Measurements from ENCODE around the gene FYN. TPM values are rescaled to one million over a fixed set of nuclear protein-coding genes. Genes with fewer than 3 reads are reported as not detected.

The FYN gene
- total RNA-seq, 2 donors from 2014 or later: 11.3 to 21.5 TPM

DNA sequence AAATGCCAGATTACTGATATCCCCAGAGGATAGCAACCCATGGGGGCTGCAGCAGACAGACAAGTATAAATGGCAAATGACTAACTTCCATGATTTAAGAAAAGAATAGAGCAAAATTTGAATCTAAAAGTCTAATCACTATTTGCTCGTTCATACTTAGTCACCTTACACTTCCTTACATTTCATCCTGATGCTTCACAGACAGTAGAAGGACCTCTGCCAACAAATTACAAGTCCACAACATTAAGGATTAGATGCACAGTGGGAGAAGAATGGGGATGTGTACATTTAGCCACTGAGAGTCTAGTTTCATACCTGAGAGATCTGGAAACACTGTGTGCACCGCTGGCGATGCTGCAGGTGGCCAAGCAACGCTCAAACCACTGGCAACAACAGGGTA is 72.4 kb downstream of the FYN start:
- H3K9me3 ChIP-seq: no peaks in the 10 kb centered on the region
- TF ChIP-seq, protein P1, sequence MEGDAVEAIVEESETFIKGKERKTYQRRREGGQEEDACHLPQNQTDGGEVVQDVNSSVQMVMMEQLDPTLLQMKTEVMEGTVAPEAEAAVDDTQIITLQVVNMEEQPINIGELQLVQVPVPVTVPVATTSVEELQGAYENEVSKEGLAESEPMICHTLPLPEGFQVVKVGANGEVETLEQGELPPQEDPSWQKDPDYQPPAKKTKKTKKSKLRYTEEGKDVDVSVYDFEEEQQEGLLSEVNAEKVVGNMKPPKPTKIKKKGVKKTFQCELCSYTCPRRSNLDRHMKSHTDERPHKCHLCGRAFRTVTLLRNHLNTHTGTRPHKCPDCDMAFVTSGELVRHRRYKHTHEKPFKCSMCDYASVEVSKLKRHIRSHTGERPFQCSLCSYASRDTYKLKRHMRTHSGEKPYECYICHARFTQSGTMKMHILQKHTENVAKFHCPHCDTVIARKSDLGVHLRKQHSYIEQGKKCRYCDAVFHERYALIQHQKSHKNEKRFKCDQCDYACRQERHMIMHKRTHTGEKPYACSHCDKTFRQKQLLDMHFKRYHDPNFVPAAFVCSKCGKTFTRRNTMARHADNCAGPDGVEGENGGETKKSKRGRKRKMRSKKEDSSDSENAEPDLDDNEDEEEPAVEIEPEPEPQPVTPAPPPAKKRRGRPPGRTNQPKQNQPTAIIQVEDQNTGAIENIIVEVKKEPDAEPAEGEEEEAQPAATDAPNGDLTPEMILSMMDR (IDR thresholded peaks at IDR 0.05): no peak
- H3K9ac ChIP-seq (ENCODE audit: low read depth in 2 of 2, low read length in 2 of 2): no peak overlapping the region
- H3K36me3 ChIP-seq: no peaks in the 10 kb centered on the region
- intact Hi-C loops (cut with DNase I): no loop called here
- no peak overlapping the region for H3K27ac ChIP-seq
- H3K27me3 ChIP-seq: no peaks in the 10 kb centered on the region
- DNase-seq: no peak
- H3K4me1 ChIP-seq: no peaks in the 10 kb centered on the region
- no peak overlapping the region for H3K4me3 ChIP-seq

DNA sequence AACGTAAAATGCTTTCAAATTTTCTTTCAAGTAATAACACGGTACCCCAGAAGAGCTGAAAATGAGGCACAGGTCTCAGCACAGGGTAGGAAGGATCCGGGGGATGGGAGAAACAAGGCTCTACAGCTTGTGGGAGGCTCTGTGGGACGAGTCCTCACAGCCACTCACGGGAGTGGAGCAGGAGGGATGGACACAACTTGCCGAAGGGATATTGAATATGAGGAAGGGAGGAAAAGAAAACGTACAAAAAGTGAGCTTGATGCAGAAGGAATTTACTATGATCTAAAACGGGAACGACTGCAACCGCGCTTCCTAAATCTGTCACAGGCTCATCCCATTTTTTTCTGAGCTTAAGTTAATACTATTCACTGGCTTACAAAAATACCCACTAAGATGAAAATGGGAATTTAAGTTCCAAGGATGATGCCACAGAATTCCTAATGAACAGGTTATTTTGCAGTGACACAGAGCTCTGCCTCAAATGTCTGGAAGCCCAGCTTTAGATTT is 72.9 kb downstream of the FYN start:
- TF ChIP-seq, protein P1 (IDR thresholded peaks at IDR 0.05): no peak
- no peaks in the 10 kb centered on the region for H3K9me3 ChIP-seq
- no peak overlapping the region for H3K9ac ChIP-seq (ENCODE audit: low read depth in 2 of 2, low read length in 2 of 2)
- no peaks in the 10 kb centered on the region for H3K4me1 ChIP-seq
- no peaks in the 10 kb centered on the region for H3K36me3 ChIP-seq
- H3K27me3 ChIP-seq: no peaks in the 10 kb centered on the region
- no peak overlapping the region for H3K4me3 ChIP-seq
- no peak for DNase-seq
- no peak overlapping the region for H3K27ac ChIP-seq
- intact Hi-C loops (cut with DNase I): no loop called here

DNA sequence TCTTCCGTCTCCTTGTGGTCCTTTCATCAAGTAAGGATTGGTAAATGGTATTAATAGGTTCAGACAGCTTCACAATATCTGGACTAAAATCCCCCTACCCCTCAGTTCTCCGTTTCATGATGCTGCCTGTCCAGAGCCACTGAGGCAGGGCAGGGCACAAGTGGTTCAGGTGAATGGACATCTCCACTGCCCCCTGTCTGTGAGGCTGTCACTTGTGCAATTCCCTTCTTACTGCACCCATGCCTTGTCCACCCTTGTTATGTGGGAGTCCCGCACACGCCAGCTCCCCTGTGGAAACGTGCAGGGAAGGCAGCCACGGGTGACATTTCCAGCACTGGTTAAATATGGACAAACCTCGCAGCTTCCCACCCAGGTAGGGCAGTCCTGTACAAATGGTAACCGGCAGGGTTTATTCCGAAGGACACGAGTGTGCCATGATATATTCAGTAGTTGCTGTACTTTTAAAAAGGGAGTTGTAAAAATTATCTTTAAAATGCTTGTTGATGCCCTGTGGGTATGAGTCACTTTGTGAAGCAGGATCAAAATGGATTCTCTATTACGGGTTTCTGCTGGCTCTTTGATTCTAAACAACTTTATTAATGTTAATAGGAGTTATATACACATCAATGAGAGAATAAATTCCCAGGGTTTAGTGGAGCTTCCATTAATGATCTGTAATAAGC is 73.5 kb downstream of the FYN start:
- intact Hi-C loops (cut with DNase I): no loop called here
- Histone ChIP-seq H3K27me3 (no peaks in the 10 kb centered on the region), H3K9me3 (no peaks in the 10 kb centered on the region), H3K36me3 (no peaks in the 10 kb centered on the region), H3K4me1 (no peaks in the 10 kb centered on the region), H3K4me3 (no peak overlapping the region), H3K27ac (no peak overlapping the region), H3K9ac (ENCODE audit: low read depth in 2 of 2, low read length in 2 of 2) (no peak overlapping the region)
- TF ChIP-seq, protein P1 (IDR thresholded peaks at IDR 0.05): no peak
- no peak for DNase-seq

DNA sequence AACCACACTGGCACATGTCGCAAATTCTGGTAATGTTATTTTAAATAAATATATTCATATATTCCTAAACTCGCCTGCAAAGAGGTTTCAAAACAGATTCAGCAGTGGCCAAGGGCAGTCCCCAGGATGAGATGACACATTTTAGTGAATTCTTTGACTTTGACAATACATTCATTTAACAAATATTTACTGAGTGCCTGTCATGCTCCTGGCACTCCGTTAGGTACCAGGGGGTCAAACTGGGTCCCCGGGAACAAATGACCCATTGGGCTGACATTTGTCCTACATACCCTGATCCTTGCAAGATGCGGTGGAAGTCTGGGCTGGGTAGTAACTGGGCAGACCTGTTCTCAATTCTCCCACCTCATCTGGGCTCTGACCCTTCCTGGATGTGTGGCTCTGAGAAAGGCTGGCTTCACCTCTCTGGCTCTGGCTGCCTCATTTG is 74.9 kb downstream of the FYN start:
- no peak overlapping the region for H3K4me3 ChIP-seq
- H3K9ac ChIP-seq (ENCODE audit: low read depth in 2 of 2, low read length in 2 of 2): no peak overlapping the region
- TF ChIP-seq, protein P1 (IDR thresholded peaks at IDR 0.05): no peak
- H3K4me1 ChIP-seq: no peaks in the 10 kb centered on the region
- no peaks in the 10 kb centered on the region for H3K9me3 ChIP-seq
- no peaks in the 10 kb centered on the region for H3K36me3 ChIP-seq
- intact Hi-C loops (cut with DNase I): no loop called here
- H3K27me3 ChIP-seq: no peaks in the 10 kb centered on the region
- no peak for DNase-seq
- H3K27ac ChIP-seq: no peak overlapping the region

DNA sequence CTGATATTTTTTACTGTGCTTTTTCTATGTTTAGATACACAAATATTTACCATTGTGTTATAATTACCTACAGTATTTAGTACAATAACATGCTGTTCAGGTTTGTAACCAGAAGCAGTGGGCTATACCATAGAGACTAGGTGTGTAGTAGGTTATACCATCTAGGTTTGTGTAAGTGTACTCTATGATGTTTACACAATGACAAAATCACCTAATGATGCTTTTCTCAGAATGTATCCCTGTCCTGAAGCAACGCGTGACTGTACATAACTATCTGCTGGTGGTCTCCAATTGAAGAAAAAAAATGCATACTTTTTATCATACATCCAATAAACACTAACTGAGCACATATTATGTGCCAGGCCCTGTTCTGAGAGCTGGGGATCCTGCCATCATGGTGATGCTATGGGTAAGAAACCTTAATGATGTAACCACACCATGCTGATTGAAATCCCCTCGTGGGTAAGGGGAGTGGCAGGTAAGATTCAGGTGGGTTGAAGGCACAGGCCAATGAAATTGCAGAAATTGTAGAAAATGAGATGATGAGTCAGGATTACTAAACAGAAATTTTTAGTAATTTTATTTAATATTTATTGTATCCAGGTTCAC is 76.8 kb downstream of the FYN start:
- Histone ChIP-seq H3K9me3 (no peaks in the 10 kb centered on the region), H3K4me1 (no peaks in the 10 kb centered on the region)
- intact Hi-C loops (cut with DNase I): no loop called here

More for the DNA sequence above, 76.8 kb downstream of the FYN start:
- no peaks in the 10 kb centered on the region for H3K36me3 ChIP-seq
- DNase-seq: no peak
- no peak overlapping the region for H3K9ac ChIP-seq (ENCODE audit: low read depth in 2 of 2, low read length in 2 of 2)
- TF ChIP-seq, protein P1 (IDR thresholded peaks at IDR 0.05): no peak
- no peak overlapping the region for H3K4me3 ChIP-seq
- no peaks in the 10 kb centered on the region for H3K27me3 ChIP-seq
- H3K27ac ChIP-seq: no peak overlapping the region
